BJ (cell line): Measurements from ENCODE around the gene ARHGAP33. TPM values are rescaled to one million over a fixed set of nuclear protein-coding genes. Genes with fewer than 3 reads are reported as not detected.
A peak's percentile ranks its signal among the peaks of the same experiment; 100 is the strongest.

ENCODE experiments used
- CTCF ChIA-PET: fragments of 350-600 bp; formaldehyde crosslinking; extraction: SDS; loops from one replicate; lab custom pipeline; 2021; ENCODE audit warnings: antibody characterized with exemption, inconsistent platforms; lab: Yijun Ruan, JAX
- POLR2A ChIA-PET: fragments of 300-600 bp; sonication (Branson Sonifier 250); formaldehyde crosslinking; extraction: SDS; loops from one replicate; lab custom pipeline; 2021; ENCODE audit warnings: antibody characterized with exemption; lab: Charles Lee
- DNase-seq: peaks from one replicate; pipeline ENCODE4 v3.0.0-alpha.2; 2011; ENCODE audit warnings: low read depth
- H3K27me3 ChIP-seq: 2 replicates; pipeline ENCODE4 v1.6.0; 2011; ENCODE audit warnings: low read length; ENCODE audit not compliant: control insufficient read depth, insufficient read depth
- H3K36me3 ChIP-seq: 2 replicates; pipeline ENCODE4 v1.5.1; 2011; ENCODE audit warnings: low read length; ENCODE audit not compliant: control insufficient read depth, insufficient read depth
- H3K4me3 ChIP-seq: 2 replicates; pipeline ENCODE4 v1.5.1; 2011; ENCODE audit warnings: low read depth, mild to moderate bottlenecking, control low read depth, low read length
- polyA plus RNA-seq: library from polyadenylated mRNA; depleted of rRNA; stranded (reverse); fragments of >200 nt; gene quantifications from 2 replicates; pipeline ENCODE4 v1.2.3, GENCODE V29; 2011
- TF ChIP-seq, protein P1 (sequence below): IDR thresholded peaks from 2 replicates; pipeline ENCODE4 v1.5.1; 2011; ENCODE audit warnings: low read depth, mild to moderate bottlenecking, control low read depth, inconsistent platforms, low read length, moderate library complexity; ENCODE audit not compliant: insufficient read depth

ARHGAP33 gene
- polyA plus RNA-seq, 1 experiment, result 3.6 TPM

DNA sequence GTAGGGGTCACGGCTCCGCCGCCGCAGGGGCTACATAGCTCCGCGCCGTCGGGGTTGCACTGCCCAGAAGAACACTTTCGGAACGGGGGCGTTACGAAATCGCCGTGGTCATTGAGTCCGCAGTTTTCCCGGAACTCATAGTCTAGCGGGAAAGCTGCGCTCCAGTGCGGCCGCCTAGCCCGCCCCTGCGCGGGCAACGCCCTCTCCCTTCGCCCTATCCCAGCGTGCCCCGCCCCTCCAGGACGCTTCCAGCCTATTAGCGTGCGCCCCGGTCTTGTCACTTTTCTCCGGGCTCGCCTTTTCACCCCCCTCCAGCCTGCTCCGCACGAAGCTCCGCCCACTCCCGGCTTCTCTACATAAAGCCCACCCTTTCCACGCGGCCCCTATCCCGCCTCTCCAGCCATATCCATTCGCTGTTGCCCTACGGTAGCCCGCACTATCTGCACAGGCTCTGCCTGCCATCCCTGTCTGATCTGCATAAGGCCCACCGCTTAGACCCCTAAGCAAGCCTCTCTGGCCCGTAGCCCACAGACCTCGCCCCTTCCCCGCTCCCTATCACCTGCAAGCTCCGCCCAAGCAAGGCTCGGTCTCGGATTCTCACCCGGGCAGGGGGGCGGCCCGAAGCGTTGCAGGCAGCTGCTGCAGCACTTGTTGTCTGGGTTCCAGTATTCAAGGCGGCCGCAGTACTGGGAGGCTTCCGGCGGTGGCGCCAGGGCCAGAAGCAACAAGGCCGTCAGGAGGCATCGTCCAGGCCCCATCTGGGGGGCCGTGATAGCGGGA lies 34.8 kb upstream of the ARHGAP33 start:
- CTCF ChIA-PET, result interaction anchor here (0.6 to 1.3 kb wide), 5 partner anchors 9 to 85 kb away, joined by 3 to 6 read pairs (median 4); no protein-coding TSS in a partner anchor

DNA sequence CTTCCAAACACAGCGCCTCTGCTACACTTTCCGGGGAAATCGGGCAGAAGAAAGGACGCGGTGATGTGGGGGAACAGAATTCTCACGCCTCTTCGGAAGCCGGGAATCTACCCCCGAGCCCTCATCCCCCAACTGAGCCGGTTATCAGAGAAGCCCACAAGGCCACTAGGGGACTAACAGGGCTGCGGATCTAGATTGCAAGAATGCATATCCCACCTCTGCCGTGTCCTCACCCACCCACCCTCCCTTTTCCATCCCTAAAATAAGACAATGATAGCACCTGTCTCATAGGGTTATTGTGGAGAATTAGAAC lies 34.2 kb upstream of the ARHGAP33 start:
- DNase-seq, result no peak
- ChIA-PET CTCF (interaction anchor here (1.0 to 1.2 kb wide), 2 partner anchors 39 to 47 kb away, joined by 4 to 6 read pairs; no protein-coding TSS in a partner anchor), POLR2A (interaction anchor here (0.8 kb wide), 1 partner anchor 22 kb away, joined by 3 read pairs; no protein-coding TSS in a partner anchor)
- H3K27me3 ChIP-seq, result no peaks in the 10 kb centered on the region
- TF ChIP-seq, protein P1, sequence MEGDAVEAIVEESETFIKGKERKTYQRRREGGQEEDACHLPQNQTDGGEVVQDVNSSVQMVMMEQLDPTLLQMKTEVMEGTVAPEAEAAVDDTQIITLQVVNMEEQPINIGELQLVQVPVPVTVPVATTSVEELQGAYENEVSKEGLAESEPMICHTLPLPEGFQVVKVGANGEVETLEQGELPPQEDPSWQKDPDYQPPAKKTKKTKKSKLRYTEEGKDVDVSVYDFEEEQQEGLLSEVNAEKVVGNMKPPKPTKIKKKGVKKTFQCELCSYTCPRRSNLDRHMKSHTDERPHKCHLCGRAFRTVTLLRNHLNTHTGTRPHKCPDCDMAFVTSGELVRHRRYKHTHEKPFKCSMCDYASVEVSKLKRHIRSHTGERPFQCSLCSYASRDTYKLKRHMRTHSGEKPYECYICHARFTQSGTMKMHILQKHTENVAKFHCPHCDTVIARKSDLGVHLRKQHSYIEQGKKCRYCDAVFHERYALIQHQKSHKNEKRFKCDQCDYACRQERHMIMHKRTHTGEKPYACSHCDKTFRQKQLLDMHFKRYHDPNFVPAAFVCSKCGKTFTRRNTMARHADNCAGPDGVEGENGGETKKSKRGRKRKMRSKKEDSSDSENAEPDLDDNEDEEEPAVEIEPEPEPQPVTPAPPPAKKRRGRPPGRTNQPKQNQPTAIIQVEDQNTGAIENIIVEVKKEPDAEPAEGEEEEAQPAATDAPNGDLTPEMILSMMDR, result no peak
- H3K36me3 ChIP-seq, result peaks cover 24% of the 10 kb centered on the region
- H3K4me3 ChIP-seq, result peak overlapping the region; percentile 52

More for the DNA sequence above, 34.8 kb upstream of the ARHGAP33 start:
- DNase-seq, result peak; percentile 76
- POLR2A ChIA-PET, result interaction anchor here (0.6 to 0.8 kb wide), 2 partner anchors 10 to 22 kb away, joined by 3 to 4 read pairs; no protein-coding TSS in a partner anchor
- TF ChIP-seq, protein P1, result peak; percentile 38; the same call in 1 of the 2 replicates
- Histone ChIP-seq H3K27me3 (no peaks in the 10 kb centered on the region), H3K4me3 (peak overlapping the region; percentile 53), H3K36me3 (peaks cover 24% of the 10 kb centered on the region)

DNA sequence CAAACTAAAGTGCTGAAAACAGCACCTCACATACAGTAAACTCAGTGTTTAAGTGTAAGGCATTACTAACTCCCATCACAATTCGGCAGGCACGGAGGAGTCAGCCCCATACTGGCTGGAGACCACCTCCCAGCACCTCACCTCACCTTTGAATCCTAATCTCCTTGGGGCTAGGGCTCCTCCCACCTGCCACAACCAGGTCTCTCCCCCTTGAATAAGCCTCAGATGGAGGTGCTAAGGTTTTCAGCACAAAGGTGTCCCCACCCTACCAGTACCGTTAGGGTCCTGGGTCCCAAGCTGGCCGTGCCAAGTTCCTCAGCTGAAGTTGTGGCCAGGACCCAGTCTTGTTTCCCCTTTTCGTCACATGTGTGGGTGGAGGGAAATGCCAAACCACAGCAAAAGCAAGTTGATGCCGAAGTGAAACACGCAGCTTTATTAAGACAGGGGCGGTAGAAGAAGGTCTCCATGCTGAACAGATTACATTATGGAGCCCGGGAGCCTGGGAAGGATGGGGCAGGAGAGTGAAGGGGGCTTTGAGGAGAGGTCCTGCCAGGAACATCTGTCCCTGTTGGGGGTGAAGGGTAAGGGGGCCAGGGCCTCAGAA lies 33.1 kb upstream of the ARHGAP33 start, which contains the start of gene IGFLR1:
IGFLR1 (minus strand) TSS at position 332 of the 604 bp plus-strand sequence. CDS start 1,272 bp downstream, outside the sequence.
- Histone ChIP-seq H3K27me3 (no peaks in the 10 kb centered on the region), H3K36me3 (peaks cover 15% of the 10 kb centered on the region), H3K4me3 (no peak within 1 kb of the TSS)
- TF ChIP-seq, protein P1, result no peak
- POLR2A ChIA-PET, result no interaction called here
- DNase-seq, result no peak
- CTCF ChIA-PET, result no interaction called here

DNA sequence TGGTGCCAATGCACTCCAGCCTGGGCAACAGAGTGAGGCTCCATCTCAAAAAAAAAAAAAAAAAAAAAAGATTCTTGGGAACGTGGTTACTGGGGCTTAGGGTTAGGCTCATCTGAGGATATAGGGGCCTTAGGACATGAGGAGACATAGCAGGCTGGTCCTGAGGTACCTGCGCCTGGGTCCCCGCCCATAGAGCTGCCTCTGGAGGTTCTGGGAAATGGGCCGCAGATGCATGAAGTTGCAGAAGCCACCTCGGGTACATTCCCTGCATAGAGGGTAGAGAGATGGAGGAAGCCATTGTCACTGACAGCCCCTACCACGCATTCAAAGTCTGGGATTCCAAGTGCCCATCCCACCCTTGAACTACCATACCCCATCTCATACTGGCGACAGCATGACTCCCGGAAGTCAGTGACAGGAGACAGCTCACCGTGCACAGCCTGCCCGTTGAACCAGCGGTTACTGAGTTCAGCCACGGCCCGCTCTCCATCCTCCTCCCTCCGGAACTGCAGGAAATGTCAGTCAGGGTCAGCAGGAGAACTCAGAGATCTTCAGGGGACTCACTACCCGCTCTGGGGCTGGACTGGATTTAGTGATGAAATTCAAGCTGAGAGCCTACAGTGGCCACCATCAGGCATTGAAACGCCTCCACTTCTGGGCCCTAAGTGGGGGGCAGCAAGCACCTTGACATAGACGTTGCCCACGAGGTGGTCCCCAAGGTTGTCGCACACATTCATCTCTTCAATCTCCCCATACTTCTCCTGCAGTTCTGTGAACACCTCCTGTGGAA lies 31.5 kb upstream of the ARHGAP33 start:
- Histone ChIP-seq H3K4me3 (no peak overlapping the region), H3K27me3 (no peaks in the 10 kb centered on the region), H3K36me3 (peaks cover 7% of the 10 kb centered on the region)
- ChIA-PET POLR2A (no interaction called here), CTCF (interaction anchor here (1.7 kb wide), 1 partner anchor 17 kb away, joined by 4 read pairs; no protein-coding TSS in a partner anchor)
- TF ChIP-seq, protein P1, result no peak
- DNase-seq, result no peak
